C4-2B (cell line): Measurements from ENCODE around the gene ZBTB48.

Source experiments
- H3K27ac ChIP-seq: fragments of 450-650 bp; 2 replicates; pipeline ENCODE4 v1.5.1; 2017
- ZFX ChIP-seq: fragments of 450-650 bp; IDR thresholded peaks from 2 replicates; pipeline ENCODE4 v1.6.1; 2017
- TF ChIP-seq, protein P1 (sequence below): fragments of 450-650 bp; conservative IDR thresholded peaks from 2 replicates; pipeline ENCODE4 v1.5.1; 2017; ENCODE audit warnings: mild to moderate bottlenecking

ZBTB48 gene

GRCh38 chr1:6588128-6588892, 8.5 kb downstream of the ZBTB48 start:
- TF ChIP-seq ZFX = no peak
- TF ChIP-seq, protein P1, sequence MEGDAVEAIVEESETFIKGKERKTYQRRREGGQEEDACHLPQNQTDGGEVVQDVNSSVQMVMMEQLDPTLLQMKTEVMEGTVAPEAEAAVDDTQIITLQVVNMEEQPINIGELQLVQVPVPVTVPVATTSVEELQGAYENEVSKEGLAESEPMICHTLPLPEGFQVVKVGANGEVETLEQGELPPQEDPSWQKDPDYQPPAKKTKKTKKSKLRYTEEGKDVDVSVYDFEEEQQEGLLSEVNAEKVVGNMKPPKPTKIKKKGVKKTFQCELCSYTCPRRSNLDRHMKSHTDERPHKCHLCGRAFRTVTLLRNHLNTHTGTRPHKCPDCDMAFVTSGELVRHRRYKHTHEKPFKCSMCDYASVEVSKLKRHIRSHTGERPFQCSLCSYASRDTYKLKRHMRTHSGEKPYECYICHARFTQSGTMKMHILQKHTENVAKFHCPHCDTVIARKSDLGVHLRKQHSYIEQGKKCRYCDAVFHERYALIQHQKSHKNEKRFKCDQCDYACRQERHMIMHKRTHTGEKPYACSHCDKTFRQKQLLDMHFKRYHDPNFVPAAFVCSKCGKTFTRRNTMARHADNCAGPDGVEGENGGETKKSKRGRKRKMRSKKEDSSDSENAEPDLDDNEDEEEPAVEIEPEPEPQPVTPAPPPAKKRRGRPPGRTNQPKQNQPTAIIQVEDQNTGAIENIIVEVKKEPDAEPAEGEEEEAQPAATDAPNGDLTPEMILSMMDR = no peak
- H3K27ac ChIP-seq = no peak overlapping the region

- TF ChIP-seq ZFX = no peak
- TF ChIP-seq, protein P1 = no peak
- H3K27ac ChIP-seq = no peak overlapping the region
These were observed 9.2 kb downstream of the ZBTB48 start for GRCh38 chr1:6588893-6589520.

DNA sequence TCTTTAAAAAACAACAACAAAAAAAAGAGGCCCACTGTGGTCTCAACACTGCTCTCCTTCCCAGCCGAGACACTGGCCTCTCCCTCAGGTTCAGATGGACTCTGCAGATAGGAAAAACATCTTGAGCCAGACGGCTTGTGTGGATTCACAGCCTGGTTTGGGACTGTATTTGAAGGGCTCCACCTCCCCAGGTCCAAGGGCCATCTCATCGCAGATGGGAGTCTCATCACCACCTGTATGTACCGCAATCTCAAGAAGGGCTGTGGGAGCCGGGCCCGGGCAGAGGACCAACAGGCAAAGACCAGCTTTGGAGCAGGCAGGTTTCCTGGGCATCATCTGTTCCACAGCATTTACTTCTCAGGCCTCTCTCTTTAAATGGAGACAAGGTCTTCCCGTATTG, 10.3 kb downstream of the ZBTB48 start:
- TF ChIP-seq, protein P1 = no peak
- TF ChIP-seq ZFX = no peak
- H3K27ac ChIP-seq = no peak overlapping the region

GRCh38 chr1:6591222-6591621, 11.4 kb downstream of the ZBTB48 start:
- TF ChIP-seq, protein P1 = no peak
- TF ChIP-seq ZFX = no peak
- H3K27ac ChIP-seq = no peak overlapping the region

- H3K27ac ChIP-seq = no peak overlapping the region
- no peak for TF ChIP-seq ZFX
- TF ChIP-seq, protein P1 = no peak
These were observed 11.8 kb downstream of the ZBTB48 start for GRCh38 chr1:6591644-6592043.

- TF ChIP-seq, protein P1 = no peak
- no peak for TF ChIP-seq ZFX
- no peak overlapping the region for H3K27ac ChIP-seq
These were observed 12.6 kb downstream of the ZBTB48 start for GRCh38 chr1:6592441-6592840.

DNA sequence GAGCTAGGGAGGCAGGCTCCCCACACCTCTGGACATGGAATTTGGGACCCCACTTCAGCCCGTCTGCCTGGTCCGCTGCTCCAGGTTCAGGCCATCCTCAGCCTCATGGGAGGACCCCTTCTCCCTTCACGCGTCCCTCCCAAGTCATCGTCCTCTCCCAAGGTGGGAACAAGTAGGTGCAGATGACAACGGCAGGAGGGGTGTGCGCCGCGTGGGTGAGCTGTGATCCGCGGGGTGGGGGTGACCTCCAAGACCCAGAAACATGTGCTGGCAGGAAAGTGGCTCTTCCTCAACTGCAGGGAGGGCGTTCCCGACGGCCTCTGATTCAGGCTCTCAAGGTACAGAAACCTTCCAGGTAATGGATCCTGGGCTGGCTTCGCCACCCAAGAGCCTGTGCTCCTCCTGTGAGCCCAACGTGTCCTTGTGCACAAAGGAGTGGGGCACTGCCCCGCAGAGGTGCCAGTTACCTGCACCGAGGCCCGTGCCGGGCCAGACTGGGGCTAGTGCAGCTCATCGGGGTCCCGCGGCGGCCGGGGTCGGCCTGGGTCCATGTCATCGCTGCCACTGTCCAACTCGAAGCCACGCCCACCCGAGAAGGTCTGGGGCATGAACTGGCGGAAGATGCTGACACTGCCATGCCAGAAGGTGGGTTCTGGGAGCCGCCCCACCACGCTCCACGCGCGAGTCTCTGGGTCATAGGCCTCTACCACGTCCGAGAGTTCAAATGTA, 13.2 kb downstream of the ZBTB48 start:
- TF ChIP-seq ZFX = no peak
- TF ChIP-seq, protein P1 = no peak
- no peak overlapping the region for H3K27ac ChIP-seq
